K562 (cell line): Measurements from ENCODE around the gene ADIPOR2. TPM values are rescaled to one million over a fixed set of nuclear protein-coding genes. Genes with fewer than 3 reads are reported as not detected.
A peak's percentile ranks its signal among the peaks of the same experiment; 100 is the strongest.

Experiments used
- ARID1B ChIP-seq: fragments of 450-650 bp; IDR thresholded peaks from 2 replicates; pipeline ENCODE4 v1.6.1; 2016; ENCODE audit warnings: antibody characterized with exemption, mild to moderate bottlenecking, inconsistent platforms
- CCNT2 ChIP-seq: IDR thresholded peaks from 2 replicates; pipeline ENCODE4 v1.6.1; 2011; ENCODE audit warnings: borderline replicate concordance, low read depth, mild to moderate bottlenecking, moderate library complexity, mixed read lengths, low read length; ENCODE audit not compliant: insufficient read length; ENCODE audit errors: extremely low read depth
- CREM ChIP-seq: IDR thresholded peaks from 2 replicates; pipeline ENCODE4 v1.6.1; 2014; ENCODE audit warnings: antibody characterized with exemption, low read depth
- CTBP1 ChIP-seq: fragments of 450-650 bp; IDR thresholded peaks from 2 replicates; pipeline ENCODE4 v1.6.1; 2016; ENCODE audit warnings: borderline replicate concordance
- ELF4 ChIP-seq: fragments of 450-650 bp; formaldehyde crosslinking; IDR thresholded peaks from 2 replicates; pipeline ENCODE4 v1.4.0; 2022; ENCODE audit warnings: missing genetic modification characterization
- EP400 ChIP-seq: fragments of 450-650 bp; IDR thresholded peaks from 2 replicates; pipeline ENCODE4 v1.6.1; 2017; ENCODE audit warnings: antibody characterized with exemption, mild to moderate bottlenecking, moderate library complexity
- GATAD2A ChIP-seq: fragments of 450-650 bp; IDR thresholded peaks from 2 replicates; pipeline ENCODE4 v1.6.1; 2017
- GATAD2B ChIP-seq: fragments of 450-650 bp; IDR thresholded peaks from 2 replicates; pipeline ENCODE4 v1.6.1; 2017; ENCODE audit warnings: mild to moderate bottlenecking, borderline replicate concordance
- HDAC1 ChIP-seq, 2 experiments: fragments of 450-650 bp; IDR thresholded peaks; 2 replicates each; pipeline ENCODE4 v1.6.1; 2016 to 2017; ENCODE audit warnings: inconsistent platforms in 1 of 2, mild to moderate bottlenecking in 1 of 2, moderate library complexity in 1 of 2
- IFI16 ChIP-seq: fragments of 250-450 bp; sonication (Bioruptor Pico); IDR thresholded peaks from 2 replicates; pipeline ENCODE4 v2.1.2; 2022; ENCODE audit warnings: mild to moderate bottlenecking, inconsistent platforms
- MCM3 ChIP-seq: fragments of 450-650 bp; IDR thresholded peaks from 2 replicates; pipeline ENCODE4 v1.6.1; 2016
- NBN ChIP-seq: fragments of 450-650 bp; IDR thresholded peaks from 2 replicates; pipeline ENCODE4 v1.6.1; 2016; ENCODE audit warnings: low read depth, mild to moderate bottlenecking
- PCBP1 ChIP-seq: fragments of 200-400 bp; formaldehyde crosslinking; IDR thresholded peaks from 2 replicates; pipeline ENCODE4 v1.6.1; 2018; ENCODE audit warnings: mild to moderate bottlenecking, low read depth, low read length; ENCODE audit not compliant: poor library complexity, severe bottlenecking
- POLR2A ChIP-seq: fragments of 450-650 bp; conservative IDR thresholded peaks from 2 replicates; pipeline ENCODE4 v1.6.1; 2016
- POLR2B ChIP-seq: fragments of 450-650 bp; IDR thresholded peaks from 2 replicates; pipeline ENCODE4 v1.6.1; 2018; ENCODE audit warnings: low read depth; ENCODE audit not compliant: partially characterized antibody
- POLR2G ChIP-seq: fragments of 200-400 bp; formaldehyde crosslinking; IDR thresholded peaks from 2 replicates; pipeline ENCODE4 v1.6.1; 2017; ENCODE audit warnings: low read depth, mild to moderate bottlenecking, antibody characterized with exemption, low read length, moderate library complexity
- RAD21 ChIP-seq, 2 experiments: fragments of 250-450 bp in 1 of 2; fragments of 450-650 bp in 1 of 2; sonication (Bioruptor Pico) in 1 of 2; formaldehyde crosslinking in 1 of 2; IDR thresholded peaks in 1 of 2; conservative IDR thresholded peaks in 1 of 2; 2 replicates each; pipeline versions ENCODE4 v1.4.0 to v1.8.0; 2020 to 2022; ENCODE audit warnings: mild to moderate bottlenecking in 2 of 2, moderate library complexity in 1 of 2
- RCOR1 ChIP-seq, 2 experiments: IDR thresholded peaks; 2 replicates each; pipeline ENCODE4 v1.6.1; 2012; ENCODE audit warnings: low read depth in 2 of 2, low read length in 2 of 2, borderline replicate concordance in 1 of 2, improper control_type of control experiment in 1 of 2
- RFX7 ChIP-seq: fragments of 250-450 bp; sonication (Bioruptor Pico); IDR thresholded peaks from 2 replicates; pipeline ENCODE4 v1.5.1; 2021; ENCODE audit warnings: mild to moderate bottlenecking
- SMAD4 ChIP-seq: fragments of 250-450 bp; sonication (Bioruptor Pico); conservative IDR thresholded peaks from 2 replicates; pipeline ENCODE4 v1.8.0; 2021; ENCODE audit warnings: inconsistent platforms, mild to moderate bottlenecking, moderate library complexity
- SPI1 ChIP-seq: IDR thresholded peaks from 2 replicates; pipeline ENCODE4 v1.6.1; 2011; ENCODE audit warnings: low read depth, low read length, control low read depth, borderline replicate concordance
- U2AF2 ChIP-seq: fragments of 200-400 bp; formaldehyde crosslinking; optimal IDR thresholded peaks from 2 replicates; pipeline ENCODE3; 2017; ENCODE audit warnings: low read depth, mild to moderate bottlenecking, low read length
- YY1 ChIP-seq, 3 experiments: IDR thresholded peaks; 2 replicates each; pipeline ENCODE4 v1.6.1; 2011; ENCODE audit warnings: low read length in 2 of 3, mild to moderate bottlenecking in 2 of 3, moderate library complexity in 2 of 3, borderline replicate concordance in 1 of 3, control low read depth in 1 of 3, low read depth in 1 of 3; ENCODE audit not compliant: insufficient read depth in 3 of 3, insufficient replicate concordance in 2 of 3, control insufficient read depth in 1 of 3, insufficient read length in 1 of 3; ENCODE audit errors: extremely low read depth in 1 of 3
- ZKSCAN1 ChIP-seq: fragments of 150-350 bp; IDR thresholded peaks from 2 replicates; pipeline ENCODE4 v1.6.1; 2016; ENCODE audit warnings: low read depth, low read length
- ZNF551 ChIP-seq: fragments of 250-450 bp; sonication (Bioruptor Pico); IDR thresholded peaks from 2 replicates; pipeline ENCODE4 v1.5.0; 2021; ENCODE audit warnings: mild to moderate bottlenecking, moderate library complexity
- polyA plus RNA-seq, 8 experiments: library from polyadenylated mRNA; depleted of rRNA in 4 of 8; stranded (reverse) in 5 of 8; unstranded in 3 of 8; fragments of >200 nt; fragmentation: Nextera tagmentation in 2 of 8; fragmentation: Illumina TruSeq in 1 of 8; extraction: Ambion mirVana in 2 of 8; extraction: Trizol in 1 of 8; gene quantifications; 2 replicates each; pipeline versions ENCODE4 v1.2.1 to v1.2.3, GENCODE V29; 2011 to 2014; ENCODE audit warnings: inconsistent platforms in 1 of 8, missing spikeins in 1 of 8
- total RNA-seq, 7 experiments: library from RNA; depleted of rRNA in 6 of 7; stranded (reverse); fragments of >200 nt in 6 of 7; fragmentation: Illumina TruSeq in 2 of 7; extraction: Trizol in 2 of 7; gene quantifications; 2 replicates each; pipeline versions ENCODE4 v1.2.1 to v1.2.3, GENCODE V29; 2011 to 2021; ENCODE audit warnings: low replicate concordance in 1 of 7
- TF ChIP-seq, protein P1 (sequence below): fragments of 450-650 bp; IDR thresholded peaks from 2 replicates; pipeline ENCODE4 v1.7.0; 2016; ENCODE audit warnings: borderline replicate concordance
- TF ChIP-seq, protein P2 (sequence below): fragments of 450-650 bp; IDR thresholded peaks from 2 replicates; pipeline ENCODE4 v1.6.1; 2016

Gene ADIPOR2
- total and polyA plus RNA-seq, 9 of the 15 experiments (the other 6 are each of a cell fraction or from before 2014, with no cell fraction given) = 10.9 to 63.5 (median 46.0) TPM

DNA sequence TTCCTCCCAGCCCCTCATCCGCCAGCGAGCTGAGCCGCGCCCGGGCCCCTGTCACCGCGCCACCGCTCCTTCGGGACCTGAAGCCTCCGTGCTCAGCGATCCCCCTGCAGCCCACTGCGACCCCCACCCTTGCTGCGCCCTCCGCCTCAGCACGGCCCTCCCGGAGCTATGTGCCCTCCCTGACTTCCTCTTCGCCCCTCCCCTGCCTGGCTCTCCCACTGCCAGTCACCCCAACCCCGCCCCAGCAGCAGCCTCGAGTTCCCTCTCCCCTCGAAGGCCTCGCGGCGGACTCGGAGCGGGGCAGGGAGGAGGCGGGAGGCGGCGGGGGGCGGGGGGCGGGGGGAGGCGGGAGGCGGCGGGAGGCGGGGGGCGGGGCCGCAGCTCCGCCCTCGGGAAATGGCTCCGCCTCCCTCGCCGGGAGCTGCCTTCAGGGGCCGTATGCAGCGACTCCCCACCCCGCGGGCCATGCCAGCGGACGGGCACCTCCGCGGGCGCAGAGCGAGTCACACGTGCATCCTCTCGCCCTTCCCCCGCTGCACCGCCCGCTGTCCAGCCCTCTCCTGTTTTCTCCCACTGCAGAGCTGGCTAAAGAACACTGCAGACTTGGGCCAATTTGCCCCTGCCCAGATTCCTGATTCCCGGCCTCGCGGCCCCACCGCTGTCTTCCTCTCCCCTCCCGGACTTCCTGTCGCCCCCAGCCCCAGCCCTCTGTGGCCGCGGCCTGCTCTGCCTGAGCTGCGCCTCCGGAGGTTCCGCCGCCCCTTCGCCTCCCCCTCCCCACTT lies 29.1 kb upstream of the ADIPOR2 start (continued):
- TF ChIP-seq HDAC1 (IDR thresholded peaks at IDR 0.05) (peak in 1 of 2 experiments; percentile 82; a peak in 2 of 4 replicates), U2AF2 (no peak), RCOR1 (IDR thresholded peaks at IDR 0.05; ENCODE audit: borderline replicate concordance in 1 of 2, low read depth in 2 of 2, low read length in 2 of 2) (peak in 1 of 2 experiments; percentile 55; a peak in 1 of 4 replicates), YY1 (IDR thresholded peaks at IDR 0.05; ENCODE audit: borderline replicate concordance in 1 of 3, control insufficient read depth in 1 of 3, extremely low read depth in 1 of 3, insufficient read depth in 3 of 3, insufficient read length in 1 of 3, insufficient replicate concordance in 2 of 3, low read depth in 1 of 3, low read length in 2 of 3) (peak in 2 of 3 experiments; percentile 48 to 71), ARID1B (peak; percentile 34; the same call in 1 of the 2 replicates), POLR2B (peak; percentile 41), GATAD2A (peak; percentile 62; the same call in 1 of the 2 replicates), CTBP1 (peak; percentile 68), ZNF551 (CRISPR knock-in tag) (no peak), EP400 (peak; percentile 74; the same call in 1 of the 2 replicates), NBN (0 out of 2 replicates have a peak, but pooled peaks have one; percentile 35), GATAD2B (peak; percentile 94), POLR2G (peak; percentile 87), PCBP1 (peak; percentile 93), CCNT2 (peak; percentile 43), MCM3 (no peak), CREM (peak; percentile 16; the same call in 1 of the 2 replicates), RAD21 (CRISPR knock-in tag; conservative IDR thresholded peaks at IDR 0.05 in 1 of 2, IDR thresholded peaks at IDR 0.05 in 1 of 2) (no peak), RFX7 (CRISPR knock-in tag) (no peak), SMAD4 (CRISPR knock-in tag) (0 out of 2 replicates have a peak, but pooled peaks have one; percentile 29), ZKSCAN1 (no peak), ELF4 (CRISPR knock-in tag) (no peak), SPI1 (peak; percentile 27; the same call in 1 of the 2 replicates), POLR2A (peak; percentile 72), IFI16 (CRISPR knock-in tag) (no peak)
- TF ChIP-seq, protein P1, sequence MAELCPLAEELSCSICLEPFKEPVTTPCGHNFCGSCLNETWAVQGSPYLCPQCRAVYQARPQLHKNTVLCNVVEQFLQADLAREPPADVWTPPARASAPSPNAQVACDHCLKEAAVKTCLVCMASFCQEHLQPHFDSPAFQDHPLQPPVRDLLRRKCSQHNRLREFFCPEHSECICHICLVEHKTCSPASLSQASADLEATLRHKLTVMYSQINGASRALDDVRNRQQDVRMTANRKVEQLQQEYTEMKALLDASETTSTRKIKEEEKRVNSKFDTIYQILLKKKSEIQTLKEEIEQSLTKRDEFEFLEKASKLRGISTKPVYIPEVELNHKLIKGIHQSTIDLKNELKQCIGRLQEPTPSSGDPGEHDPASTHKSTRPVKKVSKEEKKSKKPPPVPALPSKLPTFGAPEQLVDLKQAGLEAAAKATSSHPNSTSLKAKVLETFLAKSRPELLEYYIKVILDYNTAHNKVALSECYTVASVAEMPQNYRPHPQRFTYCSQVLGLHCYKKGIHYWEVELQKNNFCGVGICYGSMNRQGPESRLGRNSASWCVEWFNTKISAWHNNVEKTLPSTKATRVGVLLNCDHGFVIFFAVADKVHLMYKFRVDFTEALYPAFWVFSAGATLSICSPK = no peak
- TF ChIP-seq, protein P2, sequence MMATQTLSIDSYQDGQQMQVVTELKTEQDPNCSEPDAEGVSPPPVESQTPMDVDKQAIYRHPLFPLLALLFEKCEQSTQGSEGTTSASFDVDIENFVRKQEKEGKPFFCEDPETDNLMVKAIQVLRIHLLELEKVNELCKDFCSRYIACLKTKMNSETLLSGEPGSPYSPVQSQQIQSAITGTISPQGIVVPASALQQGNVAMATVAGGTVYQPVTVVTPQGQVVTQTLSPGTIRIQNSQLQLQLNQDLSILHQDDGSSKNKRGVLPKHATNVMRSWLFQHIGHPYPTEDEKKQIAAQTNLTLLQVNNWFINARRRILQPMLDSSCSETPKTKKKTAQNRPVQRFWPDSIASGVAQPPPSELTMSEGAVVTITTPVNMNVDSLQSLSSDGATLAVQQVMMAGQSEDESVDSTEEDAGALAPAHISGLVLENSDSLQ = peak; percentile 75
